ENCODE results near the gene MOK.
A peak's percentile ranks its signal among the peaks of the same experiment; 100 is the strongest.
"Not testable (repeated sequence)": the region's sequence is repeated elsewhere in the genome, so short reads cannot be mapped to it uniquely, and the experiment has no call there.

MOK gene

DNA sequence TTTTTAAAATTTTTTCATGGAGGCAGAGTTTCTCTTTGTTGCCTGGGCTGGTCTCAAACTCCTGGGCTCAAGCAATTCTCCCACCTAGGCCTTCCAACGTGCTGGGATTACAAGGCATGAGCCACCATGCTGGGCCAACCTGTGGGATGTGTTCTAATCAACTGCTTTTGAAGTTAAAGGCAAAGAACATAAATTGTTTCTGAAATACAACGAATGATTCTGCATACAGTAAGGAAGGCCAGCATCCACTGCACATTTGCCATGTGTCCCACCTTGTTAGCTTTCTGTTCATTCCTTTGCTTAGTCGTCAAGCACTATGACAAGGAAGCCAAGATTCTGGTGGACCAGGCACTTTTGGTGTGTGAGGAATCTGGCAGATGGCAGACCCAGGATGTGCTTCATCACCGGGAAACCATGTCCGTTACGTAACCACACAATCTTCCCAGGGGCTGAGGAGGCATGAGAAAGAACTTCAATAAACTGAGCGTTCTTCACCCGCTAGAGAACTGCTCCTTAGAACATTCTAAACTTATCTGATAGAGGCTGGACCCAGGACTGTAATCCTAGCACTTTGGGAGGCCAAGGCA lies 24.5 kb downstream of the MOK start:
- no peak for DNase-seq

DNA sequence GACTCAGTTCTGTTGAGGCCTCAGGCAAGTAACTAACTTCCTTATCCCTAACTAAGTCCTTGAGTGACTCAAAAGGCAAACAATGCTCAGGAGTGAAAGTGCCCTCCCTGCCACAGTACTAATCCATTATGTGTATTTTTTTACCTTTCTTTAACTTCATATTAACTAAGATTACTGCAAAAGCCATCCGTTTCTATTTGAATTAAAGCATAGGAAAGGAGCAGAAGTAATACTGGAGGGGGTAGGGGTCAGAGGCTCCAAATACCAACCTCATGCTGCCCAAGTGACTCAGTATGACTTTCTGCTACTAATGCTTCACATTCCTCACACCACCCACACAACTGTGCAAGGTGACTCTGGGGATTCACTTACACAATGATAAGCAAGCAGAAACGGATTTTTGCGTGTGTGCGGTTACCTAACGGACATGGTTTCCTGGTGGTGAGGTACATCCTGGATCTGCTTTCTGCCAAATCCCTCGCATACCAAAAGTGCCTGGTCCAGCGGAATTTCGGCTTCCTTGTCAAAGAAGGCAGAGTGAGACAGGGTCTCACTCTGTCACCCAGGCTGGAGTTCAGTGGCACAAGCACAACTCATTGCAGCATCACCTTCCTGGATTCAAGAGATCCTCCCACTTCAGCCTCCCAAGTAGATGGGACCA lies 25.1 kb downstream of the MOK start:
- DNase-seq = no peak

DNA sequence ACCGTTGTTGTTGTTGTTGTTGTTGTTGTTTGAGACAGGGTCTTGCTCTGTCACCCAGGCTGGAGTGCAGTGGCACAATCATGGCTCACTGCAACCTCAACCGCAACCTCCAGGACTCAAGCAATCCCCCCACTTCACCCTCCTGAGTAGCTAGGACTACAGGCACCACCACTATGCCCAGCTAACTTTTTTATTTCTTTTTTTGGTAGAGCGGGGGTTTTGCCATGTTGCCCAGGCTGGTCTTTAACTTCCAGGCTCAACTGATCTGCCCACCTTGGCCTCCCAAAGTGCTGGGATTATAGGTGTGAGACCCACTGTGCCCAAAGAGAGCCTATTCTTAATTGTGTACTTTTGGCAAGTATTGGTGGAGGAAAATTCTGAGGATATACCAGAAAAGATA lies 25.7 kb downstream of the MOK start:
- no peak for DNase-seq

DNA sequence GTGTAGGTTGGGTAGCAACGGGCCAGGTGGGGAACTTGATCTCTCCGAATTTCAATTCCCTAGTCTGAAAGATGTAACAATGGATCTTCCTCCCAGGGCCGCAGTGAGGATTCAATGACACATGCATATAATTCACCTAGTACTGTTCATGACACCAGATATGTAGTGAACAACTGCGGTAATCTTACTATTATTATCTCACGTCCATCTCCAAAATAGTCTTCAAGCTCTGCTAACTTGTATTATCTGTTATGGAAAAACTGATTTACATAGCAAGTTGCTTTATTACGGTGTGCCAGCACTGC lies 26.4 kb downstream of the MOK start:
- no peak for DNase-seq

DNA sequence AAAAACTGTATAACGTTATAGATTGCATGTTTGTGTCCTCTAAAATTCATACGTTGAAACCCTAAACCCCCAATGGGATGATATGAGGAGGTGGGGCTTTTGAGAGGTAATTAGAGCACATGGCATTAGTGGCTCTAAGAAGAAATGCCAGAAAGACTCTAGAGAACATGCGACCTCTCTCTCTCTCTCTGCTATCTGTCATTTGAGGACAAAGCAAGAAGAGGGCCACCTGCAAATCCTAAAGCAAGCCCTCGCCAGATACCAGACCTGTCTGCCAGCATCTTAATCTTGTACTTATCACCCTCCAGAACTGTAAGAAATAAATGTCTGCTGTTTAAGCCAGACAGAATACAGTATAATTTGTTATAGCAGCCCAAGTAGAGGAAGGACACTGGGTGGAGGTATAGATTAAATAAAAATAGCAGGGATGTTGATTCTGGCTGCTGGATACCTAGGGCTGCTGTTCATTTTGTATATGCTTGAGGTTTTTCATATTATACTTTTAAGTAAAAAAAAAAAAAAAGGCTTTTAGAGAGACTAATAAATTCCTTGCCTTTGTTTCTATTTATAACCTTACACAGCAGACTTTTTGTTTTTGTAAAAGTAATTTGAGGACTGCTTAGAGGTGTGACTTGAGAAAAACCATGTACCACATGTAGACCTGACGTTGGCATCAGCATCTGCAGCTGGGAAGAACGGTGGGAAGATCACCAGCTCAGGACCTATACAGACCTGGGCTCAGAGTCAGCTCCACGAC lies 26.9 kb downstream of the MOK start:
- no peak for DNase-seq

DNA sequence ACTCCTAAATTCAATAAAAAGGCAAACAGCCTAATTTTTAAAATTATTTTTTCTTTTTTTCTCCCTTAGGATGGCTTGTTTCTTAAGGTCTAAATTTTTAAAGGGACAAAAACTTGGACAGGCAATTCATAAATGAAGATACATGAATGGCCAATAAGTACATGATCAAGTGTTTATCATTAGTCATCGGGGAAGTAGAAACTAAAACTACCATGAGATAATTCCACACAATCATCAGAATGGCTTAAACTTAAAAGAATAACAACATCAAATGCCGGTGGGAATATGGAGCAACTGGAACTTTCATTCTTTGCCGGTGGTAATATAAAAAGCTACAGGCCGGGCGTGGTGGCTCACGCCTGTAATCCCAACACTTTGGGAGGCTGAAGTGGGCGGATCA lies 29.1 kb downstream of the MOK start:
- DNase-seq = no peak

DNA sequence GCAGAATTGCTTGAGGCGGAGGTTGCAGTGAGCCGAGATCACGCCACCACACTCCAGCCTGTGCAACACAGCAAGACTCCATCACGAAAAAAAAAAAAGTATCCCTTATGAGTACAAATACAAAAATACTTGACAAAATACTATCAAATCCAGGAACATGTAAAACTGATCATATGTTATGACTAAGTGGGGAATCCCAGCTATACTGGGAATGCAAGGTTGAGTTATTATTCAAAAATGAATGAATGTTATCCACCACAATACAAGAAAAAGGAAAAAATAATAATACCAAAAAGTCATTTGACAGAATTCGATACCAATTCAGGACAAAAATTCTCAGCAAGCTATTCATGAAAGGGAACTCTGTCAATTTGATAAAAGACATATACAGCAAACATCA lies 32.6 kb downstream of the MOK start:
- DNase-seq = no peak

DNA sequence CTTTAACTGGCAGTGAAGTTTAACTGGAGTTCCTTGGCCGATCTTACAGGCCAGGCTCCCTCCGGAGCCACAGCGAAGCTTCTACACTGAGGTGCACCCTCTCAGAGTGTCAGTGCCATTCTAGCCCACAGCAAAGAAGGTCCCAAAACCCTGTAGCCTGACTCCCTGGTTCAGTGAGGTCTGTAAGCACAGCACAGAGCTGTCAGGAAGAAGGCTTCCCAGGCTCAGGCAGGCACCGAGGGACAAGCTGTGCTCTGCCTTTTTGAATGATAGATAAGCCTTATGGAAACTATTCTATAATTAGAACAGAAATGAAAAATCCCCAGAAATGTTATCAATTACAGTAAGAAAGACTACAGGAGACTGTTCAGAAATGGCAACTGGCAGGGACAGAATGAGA lies 40.2 kb downstream of the MOK start:
- no peak for DNase-seq

DNA sequence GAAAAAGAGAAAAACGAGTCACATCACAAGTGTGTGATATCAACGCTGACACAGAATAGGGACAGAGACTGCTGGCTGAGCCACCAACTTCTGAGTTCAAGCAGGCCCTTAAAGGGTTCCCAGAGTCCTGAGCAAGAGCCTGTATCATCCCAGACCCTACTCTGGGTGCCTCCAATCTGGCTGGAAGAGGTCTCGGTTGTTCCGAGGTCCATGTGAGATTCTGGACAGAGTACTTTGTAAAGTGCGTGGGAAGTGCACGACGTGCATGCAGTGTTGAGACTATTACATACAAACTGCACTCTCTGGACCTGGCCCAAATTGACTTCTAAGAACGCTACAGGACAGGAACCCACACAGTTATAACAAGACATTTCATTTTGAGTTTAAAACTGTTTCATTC lies 40.6 kb downstream of the MOK start:
- no peak for DNase-seq

DNA sequence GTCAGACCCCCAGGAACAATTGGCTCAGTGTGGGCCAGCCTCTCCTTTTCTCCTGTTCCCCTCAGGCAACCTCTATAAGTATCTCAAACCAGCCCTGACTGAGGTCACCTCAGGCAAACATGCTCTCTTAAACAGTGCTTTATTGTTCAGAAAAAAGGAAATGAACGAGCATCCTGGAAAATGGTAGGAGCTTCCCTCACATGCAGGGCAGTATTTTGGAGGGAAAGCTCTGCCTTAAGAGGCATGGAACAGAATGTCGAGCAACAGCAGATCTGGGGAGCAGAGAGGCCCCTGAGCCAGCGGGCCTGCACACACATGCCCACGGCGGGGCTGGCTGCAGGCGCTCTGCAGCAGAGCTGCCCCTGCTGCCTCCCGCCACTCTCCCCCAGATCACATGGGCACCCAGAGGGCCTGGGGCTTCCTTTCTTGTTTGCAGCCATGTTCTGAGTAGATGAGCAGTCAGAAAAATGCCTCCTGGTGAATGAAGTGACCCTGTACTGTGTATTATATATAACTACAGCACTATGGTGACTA lies 42.0 kb downstream of the MOK start:
- peak; percentile 73 for DNase-seq

DNA sequence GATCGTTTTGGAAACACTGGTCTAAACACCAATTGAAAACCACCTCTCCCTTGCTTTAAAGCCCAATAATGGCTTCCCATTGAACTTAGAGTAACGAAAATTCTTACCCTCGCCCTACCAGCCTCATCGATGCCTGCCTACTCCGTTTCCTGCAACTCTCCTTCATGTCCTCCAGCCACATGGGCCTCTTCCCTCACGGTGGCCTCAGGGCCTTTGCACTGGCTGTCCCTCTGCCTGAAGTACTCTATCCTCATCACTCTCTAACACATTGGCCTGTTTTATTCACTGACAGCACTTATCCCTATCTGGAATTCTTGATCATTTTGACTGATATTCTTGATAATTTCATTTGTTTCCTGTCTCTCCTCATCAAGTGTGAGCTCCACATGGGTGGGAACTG lies 46.8 kb downstream of the MOK start:
- no peak for DNase-seq

DNA sequence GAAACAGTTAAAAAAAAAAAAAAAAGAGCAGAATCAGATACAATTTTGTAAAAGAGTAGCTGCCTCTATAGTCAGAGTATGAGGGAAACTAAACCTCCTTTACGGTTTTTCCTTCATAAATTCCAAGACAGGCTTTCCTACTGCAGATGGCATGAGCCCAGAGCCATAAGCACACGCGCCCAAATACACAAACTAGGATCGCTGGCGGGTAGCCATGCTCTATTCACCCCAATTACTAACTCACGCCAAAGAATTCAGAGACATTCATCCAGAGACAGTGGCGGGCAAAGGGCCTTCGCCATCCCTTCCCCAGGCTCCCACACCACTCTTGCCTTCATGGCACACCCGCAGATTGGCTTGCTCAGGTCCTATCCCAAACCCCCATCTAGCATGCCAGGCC lies 48.2 kb downstream of the MOK start:
- DNase-seq = no peak

DNA sequence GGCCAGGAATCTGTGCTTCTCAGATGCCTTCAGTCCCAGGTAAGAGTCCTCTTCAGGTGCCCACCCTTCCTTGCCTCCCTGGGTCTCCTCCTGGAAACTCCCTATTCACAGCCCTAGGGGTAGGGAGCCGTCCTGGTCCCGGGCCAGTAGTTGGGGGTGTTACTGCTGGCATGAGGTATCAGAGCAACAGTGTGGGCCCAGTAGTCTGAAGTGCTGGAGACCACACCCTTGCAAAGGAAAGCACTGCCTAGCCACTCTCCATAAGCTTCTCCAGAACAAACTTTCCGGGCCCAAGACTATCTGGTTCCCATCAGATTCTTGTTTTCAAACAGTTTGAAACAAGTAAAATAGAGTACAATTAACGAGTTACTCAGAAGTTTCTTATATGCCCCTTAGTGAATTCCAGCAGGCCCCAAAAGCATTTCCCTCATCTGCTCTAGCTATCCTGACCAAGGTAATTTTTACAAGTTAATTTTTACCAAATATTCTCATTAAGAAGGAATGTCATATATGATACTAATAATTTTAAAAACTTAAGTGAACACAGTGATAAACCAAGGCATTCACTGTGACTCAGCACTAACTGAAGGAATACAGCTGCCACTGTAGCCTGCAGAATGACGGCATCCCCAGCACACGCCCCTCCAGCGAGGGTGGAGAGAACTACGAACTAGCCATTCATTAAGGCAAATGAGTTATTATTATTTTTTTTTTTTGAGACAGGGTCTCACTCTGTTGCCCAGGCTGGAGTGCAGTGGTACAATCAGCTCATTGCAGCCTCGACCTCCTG lies 49.4 kb downstream of the MOK start:
- no peak for DNase-seq

DNA sequence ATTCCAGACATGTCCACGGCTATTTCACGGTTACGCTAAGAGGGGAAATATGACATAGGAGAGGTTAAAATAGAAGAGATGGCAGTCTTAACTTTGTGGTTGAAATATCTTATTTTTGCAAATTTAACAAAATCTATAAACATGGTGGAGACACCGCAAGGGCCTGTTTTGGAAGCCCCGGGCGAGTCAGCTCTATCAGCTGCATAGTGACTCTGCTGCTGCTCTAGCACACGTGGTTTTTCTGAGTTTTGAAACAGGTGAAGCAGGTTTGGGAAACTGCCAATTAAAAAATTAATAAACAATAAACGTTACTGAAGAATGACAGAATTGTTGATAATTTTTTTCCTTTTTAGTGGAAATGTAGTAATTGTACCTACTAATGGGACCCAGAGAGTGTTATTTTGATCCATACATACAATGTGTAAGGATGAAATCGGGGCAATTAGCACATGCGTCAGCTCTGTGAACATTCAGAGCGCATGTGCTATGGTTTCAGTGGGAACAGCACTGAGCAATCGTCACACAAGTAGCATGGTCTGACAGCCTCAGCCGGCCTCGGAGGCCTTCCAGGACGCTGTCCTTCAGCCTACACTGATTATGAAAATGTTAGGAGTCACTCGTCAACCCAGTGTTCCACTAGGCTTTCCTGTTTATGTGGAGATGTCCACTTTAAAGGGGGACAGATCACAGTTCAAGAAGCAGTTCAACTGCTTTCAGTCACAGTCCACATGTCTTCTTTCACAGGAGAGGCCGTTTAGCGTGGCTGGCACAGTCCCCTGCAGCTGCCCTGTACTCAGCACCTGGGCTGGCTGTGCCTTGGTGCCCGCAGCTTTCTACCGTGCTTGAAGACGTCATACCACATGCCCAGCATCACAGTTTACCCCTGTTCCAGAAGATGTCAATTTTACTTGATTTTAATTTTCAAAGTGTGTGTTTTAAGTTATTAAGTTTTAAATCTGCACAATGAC lies 51.8 kb downstream of the MOK start:
- no peak for DNase-seq

DNA sequence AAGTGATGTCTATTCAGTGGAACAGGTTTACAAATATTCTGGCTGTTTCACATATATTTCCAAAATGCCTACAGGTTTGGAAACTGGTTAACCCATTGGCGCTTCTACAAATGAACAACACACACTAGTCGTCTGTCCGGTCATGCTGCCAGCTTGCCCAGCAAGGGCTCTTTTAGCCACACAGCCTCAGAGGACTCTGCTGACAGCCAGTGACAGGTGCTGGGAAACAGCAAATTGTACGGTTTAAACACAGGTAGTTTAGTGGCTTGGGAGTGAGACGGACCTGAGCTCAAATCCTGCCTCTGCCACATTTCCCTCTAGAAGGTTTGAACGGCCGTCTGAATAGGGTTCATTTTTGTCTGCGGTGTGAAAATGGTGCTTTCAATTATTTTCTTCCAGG lies 53.8 kb downstream of the MOK start:
- no peak for DNase-seq

DNA sequence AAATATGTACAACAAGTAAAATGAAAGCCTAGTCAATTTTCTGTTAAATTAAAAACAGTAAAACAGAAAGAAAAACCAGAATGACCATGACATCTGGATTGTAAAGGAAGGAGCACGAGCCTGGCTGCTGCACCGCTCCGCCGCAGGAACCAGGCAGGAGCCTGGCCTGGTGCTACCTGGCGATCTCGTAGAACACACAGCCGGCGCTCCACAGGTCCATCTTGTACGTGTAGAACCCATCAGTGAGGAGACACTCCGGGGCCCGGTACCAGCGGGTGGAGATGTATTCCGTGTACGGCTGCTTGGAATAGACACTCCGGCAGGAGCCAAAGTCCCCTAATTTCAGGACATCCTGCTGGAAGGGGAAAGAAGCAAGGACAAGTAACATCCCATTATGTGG lies 54.3 kb downstream of the MOK start:
- DNase-seq = no peak

DNA sequence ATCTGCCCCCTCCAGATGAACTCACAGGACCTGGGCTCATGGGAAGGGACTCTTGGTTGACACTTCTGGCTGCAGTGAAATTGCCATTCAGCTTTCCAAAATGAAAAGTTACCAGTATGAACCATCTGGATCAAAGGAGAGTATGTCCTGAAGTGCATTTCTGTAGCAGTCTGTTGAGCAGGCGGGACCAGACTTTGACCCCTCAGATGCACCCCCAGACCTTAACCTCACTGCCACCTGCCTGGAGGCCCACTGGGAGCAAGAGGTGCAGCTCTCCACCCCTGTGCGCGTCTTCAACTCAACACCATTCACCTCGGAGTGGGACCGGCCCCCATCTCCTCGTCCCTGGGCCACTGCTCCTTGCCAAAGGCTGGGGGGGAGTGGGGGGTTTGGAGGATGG lies 55.0 kb downstream of the MOK start:
- no peak for DNase-seq

DNA sequence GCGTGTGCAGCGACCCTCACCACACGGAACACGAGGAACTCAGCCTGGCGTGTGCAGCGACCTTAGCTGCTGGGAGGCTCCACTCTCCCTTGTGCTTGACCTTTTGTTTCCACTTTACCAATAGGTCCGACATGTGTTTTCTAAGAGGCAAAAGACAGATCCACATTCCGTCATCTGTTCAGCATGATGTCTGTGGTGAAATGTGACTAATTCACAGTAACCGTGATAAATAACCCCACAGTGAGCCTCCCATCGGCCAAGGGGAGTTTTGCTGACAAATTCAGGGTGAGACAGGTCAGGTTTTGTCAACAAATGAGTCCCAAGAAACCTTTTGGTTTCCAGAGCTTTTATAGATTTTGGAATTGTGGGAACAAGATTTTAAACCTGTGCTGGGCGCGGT lies 55.9 kb downstream of the MOK start:
- no peak for DNase-seq

DNA sequence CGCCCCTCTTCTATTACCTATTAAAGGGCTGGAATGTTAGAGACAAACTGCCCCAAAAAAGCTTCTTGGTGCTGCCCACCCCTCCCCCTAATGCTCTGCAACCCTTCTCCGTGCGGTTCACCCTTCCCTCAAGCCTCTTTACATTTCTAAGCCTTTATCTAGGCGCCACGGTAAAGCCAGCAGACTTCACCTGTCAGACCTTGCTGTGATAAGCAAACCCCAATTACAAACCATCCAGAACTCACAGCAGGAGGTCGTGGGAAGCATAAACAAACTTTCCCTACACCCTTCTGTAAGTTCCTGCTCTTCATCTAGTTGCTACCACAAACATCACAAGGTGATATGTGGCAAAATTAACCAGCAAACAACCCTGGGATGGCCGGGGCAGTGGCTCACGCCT lies 56.8 kb downstream of the MOK start:
- DNase-seq = no peak

DNA sequence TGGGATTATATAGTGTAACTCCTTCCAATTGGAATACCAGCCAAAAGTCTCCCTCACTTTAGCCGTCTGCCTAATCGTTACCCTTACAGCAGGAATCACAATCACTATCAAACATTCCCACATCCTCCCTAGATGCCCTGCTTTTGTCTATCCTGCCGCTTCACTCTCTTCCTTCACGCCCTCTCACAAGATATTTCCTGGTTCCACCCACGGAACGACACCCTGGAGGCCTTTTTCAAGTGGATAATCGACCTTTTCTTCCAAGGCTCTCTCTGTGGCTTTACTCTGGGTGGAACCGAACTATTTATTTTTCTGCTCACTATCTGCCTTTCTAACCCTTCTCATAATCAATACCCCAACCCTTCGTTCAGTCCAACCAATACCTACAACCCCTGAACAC lies 58.9 kb downstream of the MOK start:
- DNase-seq = no peak

DNA sequence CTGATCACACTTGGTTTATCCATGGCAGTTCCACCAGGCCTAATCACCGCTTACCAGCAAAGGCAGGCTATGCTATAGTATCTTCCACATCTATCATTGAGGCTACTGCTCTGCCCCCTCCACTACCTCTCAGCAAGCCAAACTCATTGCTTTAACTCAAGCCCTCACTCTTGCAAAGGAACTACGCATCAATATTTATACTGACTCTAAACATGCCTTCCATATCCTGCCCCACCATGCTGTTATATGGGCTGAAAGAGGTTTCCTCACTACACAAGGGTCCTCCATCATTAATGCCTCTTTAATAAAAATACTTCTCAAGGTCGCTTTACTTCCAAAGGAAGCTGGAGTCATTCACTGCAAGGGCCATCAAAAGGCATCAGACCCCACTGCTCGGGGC lies 61.2 kb downstream of the MOK start:
- DNase-seq = not testable (repeated sequence)

DNA sequence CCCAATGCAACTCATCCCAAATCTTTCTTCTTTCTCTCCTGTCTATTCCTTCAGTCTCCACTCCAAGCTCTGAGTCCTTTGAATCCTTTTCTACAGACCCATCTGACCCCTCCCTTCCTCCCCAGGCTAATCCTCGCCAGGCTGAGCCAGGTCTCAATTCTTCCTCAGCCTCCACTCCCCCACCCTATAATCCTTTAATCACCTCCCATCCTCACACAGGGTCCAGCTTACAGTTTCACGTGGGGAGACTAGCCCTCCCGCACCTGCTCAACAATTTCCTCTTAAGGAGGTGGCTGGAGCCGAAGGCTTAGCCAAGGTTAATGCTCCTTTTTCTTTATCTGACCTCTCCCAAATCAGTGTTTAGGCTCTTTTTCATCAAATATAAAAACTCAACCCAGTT lies 63.8 kb downstream of the MOK start:
- DNase-seq = no peak

DNA sequence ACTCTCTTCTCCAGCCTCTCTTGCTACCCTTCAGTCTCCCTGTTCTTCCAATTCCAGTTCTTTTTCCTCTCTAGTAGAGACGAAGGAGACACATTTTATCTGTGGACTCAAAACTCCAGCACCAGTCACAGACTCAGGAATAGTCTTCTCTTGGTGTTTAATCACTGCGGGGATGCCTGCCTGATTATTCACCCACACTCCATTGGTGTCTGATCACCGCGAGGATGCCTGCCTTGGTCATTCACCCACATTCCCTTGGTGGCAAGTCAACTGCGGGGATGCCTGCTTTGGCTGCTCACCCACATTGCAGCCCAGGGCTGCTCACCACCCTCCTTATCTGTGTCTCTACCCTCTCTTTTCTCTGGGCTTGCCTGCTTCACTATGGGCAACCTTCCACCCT lies 64.5 kb downstream of the MOK start:
- DNase-seq = not testable (repeated sequence)

All from NCI-H345 (cell line).